Fibroblast of skin of right biceps (primary cell): Measurements from ENCODE around the gene PTCH2.
"Not testable (repeated sequence)": the region's sequence is repeated elsewhere in the genome, so short reads cannot be mapped to it uniquely, and the experiment has no call there.

Source experiments
- DNase-seq: peaks from one replicate; pipeline ENCODE4 v3.0.0-alpha.2; 2013

PTCH2 gene

GRCh38 chr1:44817771-44818495 is 25.1 kb downstream of the PTCH2 start:
- no peak for DNase-seq

- DNase-seq, result no peak
These were observed 25.7 kb downstream of the PTCH2 start for GRCh38 chr1:44817307-44817706.

- not testable (repeated sequence) for DNase-seq
These were observed 27.1 kb downstream of the PTCH2 start for GRCh38 chr1:44815926-44816325.

- no peak for DNase-seq
These were observed 30.1 kb downstream of the PTCH2 start for GRCh38 chr1:44812822-44813543.

- DNase-seq, result no peak
These were observed 31.8 kb downstream of the PTCH2 start for GRCh38 chr1:44811234-44811633.

GRCh38 chr1:44810762-44811105 is 32.3 kb downstream of the PTCH2 start:
- not testable (repeated sequence) for DNase-seq

GRCh38 chr1:44810101-44810761 is 32.8 kb downstream of the PTCH2 start:
- DNase-seq, result no peak

GRCh38 chr1:44808938-44809917 is 33.8 kb downstream of the PTCH2 start:
- peak; percentile 82 for DNase-seq

- DNase-seq, result peak; percentile 89
These were observed 34.8 kb downstream of the PTCH2 start, which contains the start of gene BTBD19 for GRCh38 chr1:44808063-44808937. Gene BTBD19, plus strand, starts transcription at chr1:44808523. Its CDS starts 298 bp downstream, at chr1:44808821.

GRCh38 chr1:44807364-44808062 is 35.5 kb downstream of the PTCH2 start:
- DNase-seq, result peak; percentile 100

- no peak for DNase-seq
These were observed 36.2 kb downstream of the PTCH2 start, which contains the start of gene DYNLT4 for GRCh38 chr1:44806704-44807363. Gene DYNLT4, minus strand, starts transcription at chr1:44807351. Its CDS starts 683 bp downstream, at chr1:44806668.

- no peak for DNase-seq
These were observed 36.9 kb downstream of the PTCH2 start for GRCh38 chr1:44806025-44806703.

- DNase-seq, result no peak
These were observed 37.6 kb downstream of the PTCH2 start for GRCh38 chr1:44805311-44806024.

- DNase-seq, result no peak
These were observed 39.5 kb downstream of the PTCH2 start for GRCh38 chr1:44803312-44804095.

- DNase-seq, result no peak
These were observed 40.1 kb downstream of the PTCH2 start for GRCh38 chr1:44803062-44803311.

GRCh38 chr1:44802306-44803061 is 40.6 kb downstream of the PTCH2 start:
- no peak for DNase-seq

GRCh38 chr1:44801491-44802305 is 41.4 kb downstream of the PTCH2 start:
- DNase-seq, result no peak
